Measurements from ENCODE around the gene CSN2.

DNA sequence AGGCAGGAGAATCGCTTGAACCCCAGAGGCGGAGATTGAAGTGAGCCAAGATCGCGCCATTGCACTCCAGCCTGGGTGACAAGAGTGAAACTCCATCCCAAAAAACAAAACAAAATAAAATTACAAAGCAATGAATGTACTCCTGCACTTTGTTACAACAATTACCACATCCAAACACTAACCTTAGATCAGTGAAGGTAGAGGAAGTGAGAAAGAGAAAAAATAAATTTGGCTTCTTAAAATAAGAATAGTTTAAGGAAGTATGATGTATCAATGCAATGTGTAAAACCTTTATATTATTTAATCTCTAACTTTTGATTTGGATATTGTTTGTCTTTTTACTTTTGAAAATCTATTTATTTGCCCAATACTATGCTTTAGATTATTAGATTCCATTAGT is 56.3 kb downstream of the CSN2 start:
- TF ChIP-seq, protein P1, sequence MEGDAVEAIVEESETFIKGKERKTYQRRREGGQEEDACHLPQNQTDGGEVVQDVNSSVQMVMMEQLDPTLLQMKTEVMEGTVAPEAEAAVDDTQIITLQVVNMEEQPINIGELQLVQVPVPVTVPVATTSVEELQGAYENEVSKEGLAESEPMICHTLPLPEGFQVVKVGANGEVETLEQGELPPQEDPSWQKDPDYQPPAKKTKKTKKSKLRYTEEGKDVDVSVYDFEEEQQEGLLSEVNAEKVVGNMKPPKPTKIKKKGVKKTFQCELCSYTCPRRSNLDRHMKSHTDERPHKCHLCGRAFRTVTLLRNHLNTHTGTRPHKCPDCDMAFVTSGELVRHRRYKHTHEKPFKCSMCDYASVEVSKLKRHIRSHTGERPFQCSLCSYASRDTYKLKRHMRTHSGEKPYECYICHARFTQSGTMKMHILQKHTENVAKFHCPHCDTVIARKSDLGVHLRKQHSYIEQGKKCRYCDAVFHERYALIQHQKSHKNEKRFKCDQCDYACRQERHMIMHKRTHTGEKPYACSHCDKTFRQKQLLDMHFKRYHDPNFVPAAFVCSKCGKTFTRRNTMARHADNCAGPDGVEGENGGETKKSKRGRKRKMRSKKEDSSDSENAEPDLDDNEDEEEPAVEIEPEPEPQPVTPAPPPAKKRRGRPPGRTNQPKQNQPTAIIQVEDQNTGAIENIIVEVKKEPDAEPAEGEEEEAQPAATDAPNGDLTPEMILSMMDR (optimal IDR thresholded peaks at IDR 0.05 in 1 of 3, IDR thresholded peaks at IDR 0.05 in 1 of 3, conservative IDR thresholded peaks at IDR 0.05 in 1 of 3; ENCODE audit: extremely low read depth in 1 of 3, insufficient read depth in 2 of 3, low read length in 3 of 3): no peak
- TF ChIP-seq EZH2 (IDR thresholded peaks at IDR 0.05; ENCODE audit: low read length): no peak

All from keratinocyte (primary cell).